Measurements from ENCODE around the gene SLC34A2. TPM values are rescaled to one million over a fixed set of nuclear protein-coding genes. Genes with fewer than 3 reads are reported as not detected.

The SLC34A2 gene
- total and polyA plus RNA-seq, 7 donors = under 0.01 to 0.44 (median 0.17) TPM

Other genes starting within 250 kb of the SLC34A2 start
- 1 to 10 TPM; 1.4 to 4.3 (median 3.0) TPM for gene SEL1L3, start 207.1 kb downstream of the SLC34A2 start, total RNA-seq
- 1 to 10 TPM; 1.0 to 1.6 (median 1.3) TPM for gene SEL1L3, start 207.1 kb downstream of the SLC34A2 start, polyA plus RNA-seq